Measurements from ENCODE around the gene PDZD7. TPM values are rescaled to one million over a fixed set of nuclear protein-coding genes. Genes with fewer than 3 reads are reported as not detected.

Gene PDZD7
- total and polyA plus RNA-seq, 4 donors: 0.09 to 1.3 (median 0.55) TPM

DNA sequence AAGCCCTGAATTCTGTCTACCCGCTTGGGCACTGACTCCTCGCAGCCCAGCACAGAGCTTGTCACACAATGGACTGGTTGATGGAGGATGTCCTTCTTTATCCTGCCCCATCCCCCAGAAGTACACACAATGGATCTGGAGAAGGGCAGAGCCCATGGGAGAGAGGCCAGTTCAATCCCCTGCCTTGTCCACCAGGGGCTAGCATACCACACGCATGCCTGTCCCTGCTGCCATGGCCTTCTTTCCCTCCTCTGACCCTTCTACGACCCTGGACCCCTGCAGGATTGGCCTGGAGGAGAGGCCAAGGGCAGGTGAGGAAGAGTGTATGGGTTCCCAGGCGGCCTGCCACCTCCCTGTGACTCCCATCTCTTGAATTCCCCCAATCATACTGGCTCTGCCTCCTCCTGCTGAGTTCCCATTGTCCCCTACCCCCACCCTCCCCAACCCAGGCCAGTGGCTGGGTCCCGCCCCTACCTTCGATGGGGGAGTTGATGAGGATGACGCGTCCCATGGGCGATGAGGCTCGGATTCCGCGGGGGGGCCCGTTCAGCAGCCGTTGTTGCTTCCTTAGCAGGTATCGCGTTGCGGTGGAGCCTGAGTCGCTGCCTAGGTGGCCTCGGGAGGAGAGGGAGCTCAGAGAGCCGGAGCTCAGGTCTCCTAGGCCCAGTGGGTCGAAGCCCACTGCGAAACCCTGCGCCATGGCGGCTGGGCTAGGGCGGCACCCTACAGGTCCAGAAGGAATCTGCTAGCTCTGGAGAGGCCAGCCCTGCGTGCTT is 1.2 kb downstream of the PDZD7 start:
- Histone ChIP-seq H3K27ac (ENCODE audit: low read depth in 1 of 2, low read length in 1 of 2) (no peak overlapping the region), H3K27me3 (ENCODE audit: control insufficient read depth in 3 of 3, insufficient read depth in 3 of 3, low read length in 2 of 3) (peaks cover 0 to 12% (median 6%) of the 10 kb centered on the region in 3 donors), H3K4me3 (no peak overlapping the region), H3K9me3 (ENCODE audit: control insufficient read depth in 4 of 4, insufficient read depth in 3 of 4, low read length in 3 of 4) (no peaks in the 10 kb centered on the region), H3K4me1 (ENCODE audit: control insufficient read depth in 5 of 5, insufficient read depth in 5 of 5, low read length in 5 of 5) (peaks cover 0 to 25% (median 3%) of the 10 kb centered on the region in 5 donors), H3K9ac (ENCODE audit: insufficient read depth in 1 of 2, low read length in 2 of 2) (no peak overlapping the region), H3K36me3 (ENCODE audit: control insufficient read depth in 4 of 4, insufficient read depth in 4 of 4, low read length in 4 of 4) (peaks cover 0 to 3% (median under 1%) of the 10 kb centered on the region in 4 donors)
- no peak for ATAC-seq (ENCODE audit: insufficient read depth, low FRiP score)
- 60 to 68% methylated on average over 27 of the region's 27 CpGs for WGBS, 2 donors
- no peak for TF ChIP-seq CTCF (IDR thresholded peaks at IDR 0.05; ENCODE audit: control extremely low read depth, extremely low read depth)
- DNase-seq: no peak

DNA sequence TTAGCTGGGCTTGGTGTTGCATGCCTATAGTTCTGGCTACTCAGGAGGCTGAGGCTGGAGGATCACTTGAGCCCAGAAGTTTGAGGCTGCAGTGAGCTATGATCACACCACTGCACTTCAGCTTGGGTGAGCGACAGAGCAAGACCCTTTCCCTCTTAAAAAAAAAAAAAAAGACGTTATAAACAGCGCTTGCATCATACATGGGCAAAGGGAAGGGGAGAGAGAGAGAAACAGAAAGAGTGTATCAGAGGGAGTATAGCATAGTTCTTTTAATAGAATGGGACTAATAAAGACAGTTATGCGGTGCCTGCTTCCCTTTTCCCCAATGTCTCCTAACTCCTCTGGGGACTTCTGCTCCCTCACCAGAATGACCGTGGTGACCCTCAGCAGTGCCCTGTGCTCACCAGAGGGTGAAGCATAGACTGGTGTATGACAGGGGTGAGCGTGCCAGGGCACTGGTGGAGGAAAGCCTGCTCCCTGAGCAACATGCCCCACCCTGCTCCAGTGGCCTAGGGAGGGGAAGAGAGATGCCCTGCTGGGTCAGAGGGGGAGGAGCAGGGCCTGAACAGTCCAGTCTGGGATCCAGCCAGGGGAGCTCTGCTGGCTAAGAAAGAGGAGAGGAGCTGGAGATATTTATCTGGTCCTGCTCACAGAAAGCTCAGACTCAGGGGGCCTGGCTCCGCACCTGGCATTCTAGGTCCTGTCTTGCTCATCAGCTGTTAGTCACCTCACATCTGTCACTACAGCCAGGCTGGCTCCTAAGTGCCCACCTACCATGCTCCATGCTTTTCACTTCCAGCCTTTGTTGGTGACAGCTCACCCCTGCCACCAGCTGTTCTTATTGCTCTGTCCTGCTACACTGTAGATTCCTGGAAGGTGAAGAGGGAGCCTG is 2.2 kb downstream of the PDZD7 start:
- H3K9ac ChIP-seq (ENCODE audit: insufficient read depth in 1 of 2, low read length in 2 of 2): no peak overlapping the region
- no peaks in the 10 kb centered on the region for H3K36me3 ChIP-seq (ENCODE audit: control insufficient read depth in 4 of 4, insufficient read depth in 4 of 4, low read length in 4 of 4)
- H3K27ac ChIP-seq (ENCODE audit: low read depth in 1 of 2, low read length in 1 of 2): no peak overlapping the region
- H3K4me1 ChIP-seq (ENCODE audit: control insufficient read depth in 5 of 5, insufficient read depth in 5 of 5, low read length in 5 of 5): peaks cover 0 to 25% (median 3%) of the 10 kb centered on the region in 5 donors
- no peak for TF ChIP-seq CTCF (IDR thresholded peaks at IDR 0.05; ENCODE audit: control extremely low read depth, extremely low read depth)
- DNase-seq: no peak
- peaks cover 0 to 12% (median 6%) of the 10 kb centered on the region in 3 donors for H3K27me3 ChIP-seq (ENCODE audit: control insufficient read depth in 3 of 3, insufficient read depth in 3 of 3, low read length in 2 of 3)
- H3K9me3 ChIP-seq (ENCODE audit: control insufficient read depth in 4 of 4, insufficient read depth in 3 of 4, low read length in 3 of 4): no peaks in the 10 kb centered on the region
- no peak overlapping the region for H3K4me3 ChIP-seq
- no peak for ATAC-seq (ENCODE audit: insufficient read depth, low FRiP score)
- 43 to 62% methylated on average over 7 of the region's 7 CpGs for WGBS, 2 donors

GRCh38 chr10:101027106-101027720 is 3.7 kb downstream of the PDZD7 start:
- DNase-seq (no peak), ATAC-seq (ENCODE audit: insufficient read depth, low FRiP score) (no peak)
- H3K36me3 ChIP-seq (ENCODE audit: control insufficient read depth in 4 of 4, insufficient read depth in 4 of 4, low read length in 4 of 4): no peaks in the 10 kb centered on the region
- H3K27me3 ChIP-seq (ENCODE audit: control insufficient read depth in 3 of 3, insufficient read depth in 3 of 3, low read length in 2 of 3): peaks cover 0 to 12% (median 6%) of the 10 kb centered on the region in 3 donors
- peaks cover 0 to 15% (median 2%) of the 10 kb centered on the region in 5 donors for H3K4me1 ChIP-seq (ENCODE audit: control insufficient read depth in 5 of 5, insufficient read depth in 5 of 5, low read length in 5 of 5)
- TF ChIP-seq CTCF (IDR thresholded peaks at IDR 0.05; ENCODE audit: control extremely low read depth, extremely low read depth): no peak
- H3K4me3 ChIP-seq: no peak overlapping the region
- H3K9ac ChIP-seq (ENCODE audit: insufficient read depth in 1 of 2, low read length in 2 of 2): no peak overlapping the region
- no peak overlapping the region for H3K27ac ChIP-seq (ENCODE audit: low read depth in 1 of 2, low read length in 1 of 2)
- WGBS, 2 donors: 61 to 74% methylated on average over 10 of the region's 10 CpGs
- H3K9me3 ChIP-seq (ENCODE audit: control insufficient read depth in 4 of 4, insufficient read depth in 3 of 4, low read length in 3 of 4): no peaks in the 10 kb centered on the region

All from lung (tissue), 12 donors.